ENCODE data around the gene GRM5.

- TF ChIP-seq CTCF (IDR thresholded peaks at IDR 0.05): no peak
- no peak for TF ChIP-seq EP300 (IDR thresholded peaks at IDR 0.05)
- TF ChIP-seq POLR2A (IDR thresholded peaks at IDR 0.05): no peak
These were observed 114.8 kb downstream of the GRM5 start for GRCh38 chr11:88950975-88951374.
